PC-3 (cell line): ENCODE data around the gene KCNG1.

Source experiments
- EZH2 ChIP-seq: fragments of 300-600 bp; sonication (generic); IDR thresholded peaks from one replicate; pipeline ENCODE4 v1.6.1; 2017; ENCODE audit warnings: antibody characterized with exemption, mild to moderate bottlenecking, low read length; ENCODE audit not compliant: unreplicated experiment
- EZH2phosphoT487 ChIP-seq: fragments of 300-600 bp; sonication (generic); IDR thresholded peaks from 2 replicates; pipeline ENCODE4 v1.6.1; 2018; ENCODE audit warnings: mild to moderate bottlenecking, antibody characterized with exemption, low read length, borderline replicate concordance
- TF ChIP-seq, protein P1 (sequence below): fragments of 300-600 bp; sonication (generic); conservative IDR thresholded peaks from 2 replicates; pipeline ENCODE4 v1.5.1; 2017; ENCODE audit warnings: antibody characterized with exemption, low read depth, mild to moderate bottlenecking, low read length

DNA sequence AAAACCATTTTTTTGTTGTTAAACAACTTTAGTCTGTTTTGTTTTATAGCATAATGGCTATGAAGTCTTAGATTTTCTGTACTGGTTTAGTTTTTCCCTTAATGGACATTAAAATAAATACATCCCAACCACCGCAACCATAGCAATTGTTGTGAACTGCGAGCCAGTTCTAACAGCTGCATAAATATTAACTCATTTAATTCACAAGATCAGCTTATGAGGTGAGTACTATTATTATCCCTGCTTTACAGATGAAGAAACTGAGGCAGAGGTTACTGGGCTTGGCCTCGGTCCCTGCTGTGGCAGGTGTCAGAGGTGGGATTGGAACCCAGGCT lies 41.2 kb downstream of the KCNG1 start:
- TF ChIP-seq, protein P1, sequence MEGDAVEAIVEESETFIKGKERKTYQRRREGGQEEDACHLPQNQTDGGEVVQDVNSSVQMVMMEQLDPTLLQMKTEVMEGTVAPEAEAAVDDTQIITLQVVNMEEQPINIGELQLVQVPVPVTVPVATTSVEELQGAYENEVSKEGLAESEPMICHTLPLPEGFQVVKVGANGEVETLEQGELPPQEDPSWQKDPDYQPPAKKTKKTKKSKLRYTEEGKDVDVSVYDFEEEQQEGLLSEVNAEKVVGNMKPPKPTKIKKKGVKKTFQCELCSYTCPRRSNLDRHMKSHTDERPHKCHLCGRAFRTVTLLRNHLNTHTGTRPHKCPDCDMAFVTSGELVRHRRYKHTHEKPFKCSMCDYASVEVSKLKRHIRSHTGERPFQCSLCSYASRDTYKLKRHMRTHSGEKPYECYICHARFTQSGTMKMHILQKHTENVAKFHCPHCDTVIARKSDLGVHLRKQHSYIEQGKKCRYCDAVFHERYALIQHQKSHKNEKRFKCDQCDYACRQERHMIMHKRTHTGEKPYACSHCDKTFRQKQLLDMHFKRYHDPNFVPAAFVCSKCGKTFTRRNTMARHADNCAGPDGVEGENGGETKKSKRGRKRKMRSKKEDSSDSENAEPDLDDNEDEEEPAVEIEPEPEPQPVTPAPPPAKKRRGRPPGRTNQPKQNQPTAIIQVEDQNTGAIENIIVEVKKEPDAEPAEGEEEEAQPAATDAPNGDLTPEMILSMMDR: peak; percentile 29; the same call in 1 of the 2 replicates
- TF ChIP-seq EZH2 (no peak), EZH2phosphoT487 (no peak)
